CD8-positive, alpha-beta memory T cell (primary cell): ENCODE data around the gene KANK4. TPM values are rescaled to one million over a fixed set of nuclear protein-coding genes. Genes with fewer than 3 reads are reported as not detected.

Experiments used
- CTCF ChIA-PET: fragments of 350-600 bp; sonication (Branson Sonifier 250); formaldehyde crosslinking; loops from one replicate; lab custom pipeline; 2021; ENCODE audit warnings: antibody characterized with exemption; lab: Charles Lee
- POLR2A ChIA-PET: fragments of 350-600 bp; sonication (Branson Sonifier 250); formaldehyde crosslinking; loops from one replicate; lab custom pipeline; 2021; ENCODE audit warnings: antibody characterized with exemption; lab: Charles Lee
- DNase-seq, 5 donors: peaks; one replicate each; pipeline versions ENCODE4 v3.0.0 to v3.0.0-alpha.2; 2020 to 2022; ENCODE audit warnings: mixed read lengths in 1 of 5
- H3K27ac ChIP-seq: one replicate; pipeline ENCODE4 v1.7.0; 2013; ENCODE audit warnings: low read depth, mild to moderate bottlenecking, low read length, moderate library complexity
- H3K27me3 ChIP-seq: 2 replicates; pipeline ENCODE4 v1.7.0; 2013; ENCODE audit warnings: low read length, mild to moderate bottlenecking; ENCODE audit not compliant: insufficient read depth, poor library complexity, severe bottlenecking
- H3K36me3 ChIP-seq: 2 replicates; pipeline ENCODE4 v1.7.0; 2013; ENCODE audit warnings: mild to moderate bottlenecking, low read length, moderate library complexity; ENCODE audit not compliant: insufficient read depth
- H3K4me1 ChIP-seq: 2 replicates; pipeline ENCODE4 v1.7.0; 2013; ENCODE audit warnings: mild to moderate bottlenecking, low read length, moderate library complexity; ENCODE audit not compliant: insufficient read depth
- H3K4me3 ChIP-seq: 2 replicates; pipeline ENCODE4 v1.7.0; 2013; ENCODE audit warnings: mild to moderate bottlenecking, low read length
- H3K9me3 ChIP-seq: 2 replicates; pipeline ENCODE4 v1.7.0; 2013; ENCODE audit warnings: mild to moderate bottlenecking, low read length
- H3K27ac Mint-ChIP-seq, 8 donors: one replicate each; pipeline ENCODE4 v1.8.0; 2020 to 2021; ENCODE audit warnings: mixed read lengths in 8 of 8, mild to moderate bottlenecking in 6 of 8, inconsistent platforms in 3 of 8, moderate library complexity in 3 of 8
- H3K27me3 Mint-ChIP-seq, 2 donors: one replicate each; pipeline ENCODE4 v1.8.0; 2020 to 2021; ENCODE audit warnings: mixed read lengths in 2 of 2, mild to moderate bottlenecking in 1 of 2, moderate library complexity in 1 of 2
- H3K36me3 Mint-ChIP-seq, 3 donors: one replicate each; pipeline ENCODE4 v1.8.0; 2020 to 2021; ENCODE audit warnings: mixed read lengths in 3 of 3, inconsistent platforms in 1 of 3, mild to moderate bottlenecking in 1 of 3
- H3K4me1 Mint-ChIP-seq, 3 donors: one replicate each; pipeline ENCODE4 v1.8.0; 2020 to 2021; ENCODE audit warnings: mixed read lengths in 3 of 3, inconsistent platforms in 1 of 3, mild to moderate bottlenecking in 1 of 3
- H3K4me3 Mint-ChIP-seq, 7 donors: one replicate each; pipeline ENCODE4 v1.8.0; 2020 to 2021; ENCODE audit warnings: mixed read lengths in 7 of 7, mild to moderate bottlenecking in 6 of 7, moderate library complexity in 4 of 7, inconsistent platforms in 2 of 7
- H3K9me3 Mint-ChIP-seq, 5 donors: one replicate each; pipeline ENCODE4 v1.8.0; 2020 to 2022; ENCODE audit warnings: mixed read lengths in 5 of 5, mild to moderate bottlenecking in 3 of 5, moderate library complexity in 2 of 5, inconsistent platforms in 1 of 5
- polyA plus RNA-seq: library from polyadenylated mRNA; unstranded; fragments of 300-500 nt; fragmentation: Illumina TruSeq; gene quantifications from one replicate; pipeline ENCODE4 v1.2.3, GENCODE V29; 2021
- total RNA-seq, 2 experiments: library from RNA; stranded (reverse); gene quantifications; one replicate each; pipeline ENCODE4 v1.2.3, GENCODE V29; 2021

KANK4 gene
- total and polyA plus RNA-seq, 3 experiments from 2014 or later = not detected

DNA sequence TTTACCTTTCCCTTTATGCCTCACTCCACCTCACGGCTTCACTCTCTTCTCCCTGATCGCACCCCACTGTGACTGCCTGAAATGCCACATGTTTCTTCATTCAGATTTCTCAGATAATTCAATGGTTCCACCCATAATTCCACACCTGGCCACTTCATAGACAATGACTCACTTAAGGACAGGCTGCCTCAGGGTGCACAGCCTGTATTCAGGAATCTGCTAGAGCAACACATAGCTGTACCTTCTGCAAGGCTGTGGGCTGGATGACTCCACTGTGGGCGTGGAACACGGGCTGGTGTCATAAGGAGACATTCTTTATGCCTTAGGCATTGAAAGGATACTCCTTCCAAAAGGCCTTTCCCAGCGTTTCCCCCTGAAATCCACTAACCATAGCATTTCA lies 88.5 kb downstream of the KANK4 start:
- Mint-ChIP-seq H3K9me3 (no peaks in the 10 kb centered on the region), H3K27me3 (peaks cover 11 to 37% of the 10 kb centered on the region in 2 donors), H3K27ac (no peak overlapping the region), H3K4me1 (no peaks in the 10 kb centered on the region), H3K4me3 (no peak overlapping the region), H3K36me3 (no peaks in the 10 kb centered on the region)
- Histone ChIP-seq H3K27ac (no peak overlapping the region), H3K4me3 (no peak overlapping the region), H3K4me1 (no peaks in the 10 kb centered on the region), H3K36me3 (no peaks in the 10 kb centered on the region), H3K9me3 (no peaks in the 10 kb centered on the region), H3K27me3 (no peaks in the 10 kb centered on the region)
- CTCF ChIA-PET = no interaction called here
- POLR2A ChIA-PET = no interaction called here
- no peak for DNase-seq

- no peak overlapping the region for H3K27ac Mint-ChIP-seq
- H3K36me3 Mint-ChIP-seq = no peaks in the 10 kb centered on the region
- H3K9me3 ChIP-seq = no peaks in the 10 kb centered on the region
- ChIA-PET CTCF (no interaction called here), POLR2A (no interaction called here)
- H3K9me3 Mint-ChIP-seq = no peaks in the 10 kb centered on the region
- H3K4me3 Mint-ChIP-seq = no peak overlapping the region
- no peaks in the 10 kb centered on the region for H3K4me1 Mint-ChIP-seq
- H3K27me3 Mint-ChIP-seq = peaks cover 11 to 35% of the 10 kb centered on the region in 2 donors
- no peaks in the 10 kb centered on the region for H3K36me3 ChIP-seq
- no peaks in the 10 kb centered on the region for H3K27me3 ChIP-seq
- DNase-seq = no peak
- H3K27ac ChIP-seq = no peak overlapping the region
- no peak overlapping the region for H3K4me3 ChIP-seq
- H3K4me1 ChIP-seq = no peaks in the 10 kb centered on the region
Measured at GRCh38 chr1:62229932-62230331, 89.3 kb downstream of the KANK4 start.

- H3K4me3 Mint-ChIP-seq = no peak overlapping the region
- POLR2A ChIA-PET = no interaction called here
- no peaks in the 10 kb centered on the region for H3K4me1 Mint-ChIP-seq
- H3K9me3 Mint-ChIP-seq = no peaks in the 10 kb centered on the region
- H3K36me3 Mint-ChIP-seq = no peaks in the 10 kb centered on the region
- H3K27ac ChIP-seq = no peak overlapping the region
- no peaks in the 10 kb centered on the region for H3K9me3 ChIP-seq
- no peak for DNase-seq
- no peaks in the 10 kb centered on the region for H3K27me3 ChIP-seq
- no peaks in the 10 kb centered on the region for H3K4me1 ChIP-seq
- H3K4me3 ChIP-seq = no peak overlapping the region
- CTCF ChIA-PET = no interaction called here
- H3K36me3 ChIP-seq = no peaks in the 10 kb centered on the region
- H3K27me3 Mint-ChIP-seq = peaks cover 10 to 32% of the 10 kb centered on the region in 2 donors
- no peak overlapping the region for H3K27ac Mint-ChIP-seq
Measured at GRCh38 chr1:62229468-62229867, 89.8 kb downstream of the KANK4 start.

- ChIA-PET CTCF (no interaction called here), POLR2A (no interaction called here)
- Mint-ChIP-seq H3K27ac (no peak overlapping the region), H3K27me3 (peaks cover 8 to 28% of the 10 kb centered on the region in 2 donors), H3K4me1 (no peaks in the 10 kb centered on the region), H3K36me3 (no peaks in the 10 kb centered on the region), H3K9me3 (no peaks in the 10 kb centered on the region), H3K4me3 (no peak overlapping the region)
- Histone ChIP-seq H3K27me3 (no peaks in the 10 kb centered on the region), H3K27ac (no peak overlapping the region), H3K9me3 (no peaks in the 10 kb centered on the region), H3K36me3 (no peaks in the 10 kb centered on the region), H3K4me1 (no peaks in the 10 kb centered on the region), H3K4me3 (no peak overlapping the region)
- no peak for DNase-seq
Measured at GRCh38 chr1:62228883-62229187, 90.4 kb downstream of the KANK4 start.

DNA sequence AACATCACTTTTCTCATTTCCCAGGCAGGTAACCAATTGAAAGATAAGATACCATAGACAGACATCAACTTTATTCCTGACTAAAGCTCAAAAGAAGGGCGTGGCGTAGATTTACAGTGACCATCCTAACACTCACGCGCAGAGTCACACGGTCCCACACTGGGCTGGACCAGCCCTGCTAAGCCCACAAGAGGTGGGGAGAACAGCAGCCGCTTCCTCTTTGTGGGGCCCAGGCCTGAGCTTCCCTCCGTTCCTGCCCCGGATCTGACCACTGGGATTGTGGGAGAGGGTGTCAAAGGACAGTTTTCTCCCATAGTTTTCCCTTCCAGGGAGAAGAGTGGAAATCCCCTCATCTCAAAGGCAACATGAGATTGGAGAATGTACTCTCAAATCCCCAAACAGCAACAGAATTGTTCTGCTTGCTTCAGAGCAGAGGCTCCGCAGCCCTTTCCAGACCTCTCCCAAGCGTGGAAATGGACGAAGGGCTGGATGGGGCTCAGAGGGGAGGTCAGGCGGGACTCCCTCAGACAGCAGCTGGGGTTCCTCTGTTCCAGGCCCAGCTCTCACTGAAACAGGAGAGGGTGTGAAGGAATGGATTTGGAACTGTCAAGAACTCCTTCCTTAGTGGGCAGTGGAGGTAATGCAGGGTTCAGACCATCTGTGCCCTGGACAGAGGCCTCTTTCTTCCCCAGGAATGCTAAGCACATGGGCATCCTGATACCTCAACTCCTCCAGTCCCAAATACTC lies 90.9 kb downstream of the KANK4 start:
- H3K4me1 Mint-ChIP-seq = no peaks in the 10 kb centered on the region
- no peak overlapping the region for H3K27ac Mint-ChIP-seq
- ChIA-PET CTCF (no interaction called here), POLR2A (no interaction called here)
- no peaks in the 10 kb centered on the region for H3K4me1 ChIP-seq
- H3K9me3 Mint-ChIP-seq = no peaks in the 10 kb centered on the region
- H3K4me3 ChIP-seq = no peak overlapping the region
- peaks cover 8 to 28% of the 10 kb centered on the region in 2 donors for H3K27me3 Mint-ChIP-seq
- H3K9me3 ChIP-seq = no peaks in the 10 kb centered on the region
- H3K27ac ChIP-seq = no peak overlapping the region
- no peaks in the 10 kb centered on the region for H3K36me3 ChIP-seq
- H3K27me3 ChIP-seq = no peaks in the 10 kb centered on the region
- H3K36me3 Mint-ChIP-seq = no peaks in the 10 kb centered on the region
- no peak overlapping the region for H3K4me3 Mint-ChIP-seq
- no peak for DNase-seq

DNA sequence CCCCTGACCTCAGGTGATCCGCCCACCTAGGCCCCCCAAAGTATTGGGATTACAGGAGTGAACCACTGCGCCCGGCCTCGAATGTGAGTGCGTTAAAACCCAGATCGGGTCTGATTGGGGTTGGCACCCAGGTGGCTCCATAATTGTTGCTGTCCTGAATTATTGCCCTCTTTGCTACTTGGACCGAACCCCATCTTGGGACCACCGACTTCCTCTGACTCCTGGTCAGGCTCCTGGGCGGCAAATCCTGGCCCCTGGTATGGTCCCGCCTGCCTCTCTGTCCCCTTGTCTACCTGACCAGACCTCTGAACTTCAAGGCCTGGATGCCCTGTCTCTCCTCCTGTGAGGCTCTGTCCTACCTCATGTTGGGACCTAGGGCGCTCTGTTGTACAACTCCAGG lies 91.7 kb downstream of the KANK4 start:
- Histone ChIP-seq H3K36me3 (no peaks in the 10 kb centered on the region), H3K27me3 (no peaks in the 10 kb centered on the region), H3K4me1 (no peaks in the 10 kb centered on the region), H3K4me3 (no peak overlapping the region), H3K9me3 (no peaks in the 10 kb centered on the region), H3K27ac (no peak overlapping the region)
- H3K36me3 Mint-ChIP-seq = no peaks in the 10 kb centered on the region
- ChIA-PET POLR2A (no interaction called here), CTCF (no interaction called here)
- H3K27ac Mint-ChIP-seq = no peak overlapping the region
- H3K9me3 Mint-ChIP-seq = no peaks in the 10 kb centered on the region
- DNase-seq = no peak
- H3K27me3 Mint-ChIP-seq = peaks cover 8 to 20% of the 10 kb centered on the region in 2 donors
- H3K4me3 Mint-ChIP-seq = no peak overlapping the region
- no peaks in the 10 kb centered on the region for H3K4me1 Mint-ChIP-seq

- ChIA-PET POLR2A (no interaction called here), CTCF (no interaction called here)
- Mint-ChIP-seq H3K4me1 (no peaks in the 10 kb centered on the region), H3K36me3 (no peaks in the 10 kb centered on the region), H3K9me3 (no peaks in the 10 kb centered on the region), H3K27me3 (peaks cover 10 to 12% of the 10 kb centered on the region in 2 donors), H3K27ac (no peak overlapping the region), H3K4me3 (no peak overlapping the region)
- no peaks in the 10 kb centered on the region for H3K9me3 ChIP-seq
- H3K4me1 ChIP-seq = no peaks in the 10 kb centered on the region
- H3K4me3 ChIP-seq = no peak overlapping the region
- H3K36me3 ChIP-seq = no peaks in the 10 kb centered on the region
- no peak for DNase-seq
- no peaks in the 10 kb centered on the region for H3K27me3 ChIP-seq
- H3K27ac ChIP-seq = no peak overlapping the region
Measured at GRCh38 chr1:62224182-62224581, 95.1 kb downstream of the KANK4 start.

DNA sequence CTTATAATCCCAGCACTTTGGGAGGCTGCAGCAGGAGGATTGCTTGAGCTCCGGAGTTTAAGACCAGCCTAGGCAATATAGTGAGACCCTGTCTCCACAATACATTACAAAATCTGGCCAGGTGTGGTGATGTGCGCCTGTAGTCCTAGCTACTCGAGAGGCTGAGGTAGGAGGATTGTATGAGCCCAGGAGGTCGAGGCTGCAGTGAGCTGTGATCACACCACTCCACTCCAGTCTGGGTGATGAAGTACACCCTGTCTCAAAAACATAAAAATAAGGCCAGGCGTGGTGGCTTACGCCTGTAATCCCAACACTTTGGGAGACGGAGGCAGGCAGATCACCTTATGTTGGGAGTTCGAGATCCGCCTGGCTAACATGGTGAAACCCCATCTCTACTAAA lies 96.9 kb downstream of the KANK4 start:
- no peak overlapping the region for H3K27ac ChIP-seq
- H3K4me1 ChIP-seq = no peaks in the 10 kb centered on the region
- Mint-ChIP-seq H3K27ac (no peak overlapping the region), H3K4me3 (no peak overlapping the region), H3K9me3 (peaks cover 0 to 3% (median 0%) of the 10 kb centered on the region in 5 donors), H3K36me3 (no peaks in the 10 kb centered on the region), H3K27me3 (peaks cover 0 to 3% of the 10 kb centered on the region in 2 donors), H3K4me1 (no peaks in the 10 kb centered on the region)
- ChIA-PET POLR2A (no interaction called here), CTCF (no interaction called here)
- H3K9me3 ChIP-seq = no peaks in the 10 kb centered on the region
- DNase-seq = no peak
- H3K4me3 ChIP-seq = no peak overlapping the region
- no peaks in the 10 kb centered on the region for H3K27me3 ChIP-seq
- H3K36me3 ChIP-seq = no peaks in the 10 kb centered on the region
